Brain microvascular endothelial cell (primary cell): ENCODE data around the gene AXDND1.
A peak's percentile ranks its signal among the peaks of the same experiment; 100 is the strongest.

ENCODE experiments used
- DNase-seq: peaks from one replicate; pipeline ENCODE4 v3.0.0-alpha.2; 2020
- H3K27ac ChIP-seq: fragments of 250-450 bp; sonication (Bioruptor Pico); 2 replicates; pipeline ENCODE4 v1.5.1; 2020; ENCODE audit warnings: mild to moderate bottlenecking, moderate library complexity
- H3K27me3 ChIP-seq: fragments of 250-450 bp; sonication (Bioruptor Pico); replicated peaks from 2 replicates; pipeline ENCODE4 v1.5.1; 2020; ENCODE audit warnings: mild to moderate bottlenecking
- H3K36me3 ChIP-seq: fragments of 250-450 bp; sonication (Bioruptor Pico); replicated peaks from 2 replicates; pipeline ENCODE4 v1.5.1; 2020; ENCODE audit warnings: mild to moderate bottlenecking
- H3K4me3 ChIP-seq: 2 replicates; pipeline ENCODE4 v1.5.1; 2011; ENCODE audit warnings: low read depth, mild to moderate bottlenecking, control low read depth, low read length, moderate library complexity
- in situ Hi-C: cut with HindIII; loops from 2 replicates; pipeline ENCODE4 v1.10.0; 2017; ENCODE audit warnings: low sequenced_read_pairs, low pct_ligation_motif_present
- TF ChIP-seq, protein P1 (sequence below): IDR thresholded peaks from 2 replicates; pipeline ENCODE4 v1.5.1; 2011; ENCODE audit warnings: low read depth, mild to moderate bottlenecking, moderate library complexity, low read length, control low read depth, inconsistent platforms; ENCODE audit errors: missing control alignments

AXDND1 gene, protein sequence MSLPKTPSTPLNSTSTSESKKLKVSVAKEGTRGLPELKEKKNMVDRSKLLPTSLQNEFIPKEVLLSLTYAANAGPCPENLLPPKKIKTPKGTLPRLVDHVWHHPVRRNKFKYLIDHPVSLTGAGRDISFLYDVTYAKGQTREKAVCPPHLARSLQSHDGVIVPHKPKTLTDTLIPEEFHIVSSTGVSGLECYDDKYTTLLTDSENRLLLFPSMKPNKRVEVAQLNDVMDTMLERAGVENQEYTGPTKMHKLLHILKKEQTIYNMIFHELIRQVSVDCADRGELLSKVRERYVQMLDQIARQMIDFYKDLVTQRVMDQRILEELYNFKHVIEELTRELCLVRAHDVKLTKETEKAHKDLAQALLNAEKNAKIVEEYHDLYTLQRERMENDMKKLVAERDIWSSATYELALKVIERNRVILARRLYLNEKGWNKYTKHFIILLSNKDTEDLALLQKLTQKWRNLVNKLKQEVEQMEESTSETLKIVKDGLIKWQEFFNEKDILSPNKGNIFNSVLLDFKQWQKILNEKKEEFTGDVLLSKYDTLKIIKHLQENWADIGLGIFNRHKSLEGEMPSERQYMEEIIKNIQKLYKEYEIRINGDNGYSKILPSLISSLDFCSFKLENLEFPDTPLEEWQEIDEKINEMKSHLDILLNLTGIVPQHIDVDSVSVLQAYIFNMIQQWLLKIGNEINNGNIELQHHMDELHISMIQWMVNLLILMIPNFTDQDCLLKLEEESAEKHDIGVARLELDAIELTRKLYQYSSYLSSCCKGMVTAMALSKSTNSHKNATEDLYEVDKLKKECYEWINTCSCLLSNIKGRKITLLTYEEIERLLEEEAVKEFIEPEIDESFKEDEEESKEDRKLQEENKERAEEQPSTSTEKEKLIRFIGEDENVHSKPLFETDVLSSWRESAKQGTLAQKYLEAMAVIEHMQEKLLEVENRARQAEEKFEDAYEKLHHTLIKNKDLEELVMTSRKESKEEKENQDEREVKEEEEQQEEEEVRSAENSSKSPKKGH

DNA sequence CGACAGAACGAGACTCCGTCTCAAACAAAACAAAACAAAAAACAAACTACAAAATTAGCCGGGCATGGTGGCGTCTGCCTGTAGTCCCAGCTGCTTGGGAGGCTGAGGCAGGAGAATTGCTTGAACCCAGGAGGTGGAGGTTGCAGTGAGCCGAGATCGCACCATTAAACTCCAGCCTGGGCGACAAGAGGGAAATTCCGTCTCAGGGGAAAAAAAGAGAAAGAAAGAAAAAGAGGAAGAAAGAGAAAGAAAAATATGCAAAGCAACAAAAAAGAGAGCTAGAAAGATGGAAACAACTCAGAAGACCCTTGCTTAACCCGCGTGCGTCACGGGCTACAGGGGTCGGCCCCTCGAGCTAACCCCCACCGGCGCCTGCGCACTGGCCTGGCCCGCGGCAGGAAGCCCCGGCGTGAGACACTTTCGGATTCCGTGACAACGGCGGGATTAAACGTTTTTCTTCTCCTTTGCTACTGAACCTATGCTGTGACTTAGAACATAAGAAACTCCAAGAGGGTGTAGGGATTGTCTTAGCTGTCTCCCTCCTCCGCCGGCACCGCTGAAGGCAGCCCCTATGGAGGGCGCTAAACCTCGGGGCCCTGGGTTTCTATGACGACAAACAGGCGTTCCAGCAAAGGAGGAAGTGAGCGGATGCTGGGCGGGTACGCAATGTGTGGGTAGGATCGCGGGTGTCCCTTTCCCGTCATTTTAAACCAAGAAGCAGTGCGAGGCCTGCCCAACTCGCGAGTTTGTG is at the start of gene AXDND1:
Gene AXDND1 (plus strand): TSS at position 630 of the 751 bp plus-strand sequence. CDS start 539 bp downstream, outside the sequence.
- Histone ChIP-seq H3K36me3 (no peaks in the 10 kb centered on the region), H3K27ac (peak within 1 kb of the TSS; percentile 98), H3K4me3 (peak within 1 kb of the TSS; percentile 73), H3K27me3 (no peaks in the 10 kb centered on the region)
- in situ Hi-C loops = no loop called here
- DNase-seq = peak; percentile 90
- TF ChIP-seq, protein P1, sequence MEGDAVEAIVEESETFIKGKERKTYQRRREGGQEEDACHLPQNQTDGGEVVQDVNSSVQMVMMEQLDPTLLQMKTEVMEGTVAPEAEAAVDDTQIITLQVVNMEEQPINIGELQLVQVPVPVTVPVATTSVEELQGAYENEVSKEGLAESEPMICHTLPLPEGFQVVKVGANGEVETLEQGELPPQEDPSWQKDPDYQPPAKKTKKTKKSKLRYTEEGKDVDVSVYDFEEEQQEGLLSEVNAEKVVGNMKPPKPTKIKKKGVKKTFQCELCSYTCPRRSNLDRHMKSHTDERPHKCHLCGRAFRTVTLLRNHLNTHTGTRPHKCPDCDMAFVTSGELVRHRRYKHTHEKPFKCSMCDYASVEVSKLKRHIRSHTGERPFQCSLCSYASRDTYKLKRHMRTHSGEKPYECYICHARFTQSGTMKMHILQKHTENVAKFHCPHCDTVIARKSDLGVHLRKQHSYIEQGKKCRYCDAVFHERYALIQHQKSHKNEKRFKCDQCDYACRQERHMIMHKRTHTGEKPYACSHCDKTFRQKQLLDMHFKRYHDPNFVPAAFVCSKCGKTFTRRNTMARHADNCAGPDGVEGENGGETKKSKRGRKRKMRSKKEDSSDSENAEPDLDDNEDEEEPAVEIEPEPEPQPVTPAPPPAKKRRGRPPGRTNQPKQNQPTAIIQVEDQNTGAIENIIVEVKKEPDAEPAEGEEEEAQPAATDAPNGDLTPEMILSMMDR = no peak

DNA sequence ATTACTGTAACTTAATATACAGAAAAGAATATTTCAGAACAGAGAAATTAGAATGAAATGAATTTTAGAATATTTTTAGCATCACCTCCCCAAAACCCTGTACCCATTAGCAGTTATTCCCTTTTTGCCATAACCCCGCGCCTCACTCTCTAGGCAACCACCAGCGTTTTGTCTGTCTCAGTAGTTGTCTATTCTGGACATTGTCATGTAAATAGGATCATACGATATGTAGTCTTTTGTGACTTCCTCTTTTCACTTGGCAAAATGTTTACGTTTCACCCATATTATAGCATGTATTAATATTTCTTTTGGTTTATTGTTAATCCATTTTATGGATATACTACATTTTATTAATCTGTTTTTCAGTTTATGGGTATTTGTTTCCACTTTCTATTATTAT is 47.3 kb upstream of the AXDND1 start:
- DNase-seq = no peak
- Histone ChIP-seq H3K27me3 (no peaks in the 10 kb centered on the region), H3K36me3 (peaks cover 2% of the 10 kb centered on the region), H3K4me3 (no peak overlapping the region), H3K27ac (no peak overlapping the region)
- TF ChIP-seq, protein P1 = no peak
- in situ Hi-C loops = no loop called here

DNA sequence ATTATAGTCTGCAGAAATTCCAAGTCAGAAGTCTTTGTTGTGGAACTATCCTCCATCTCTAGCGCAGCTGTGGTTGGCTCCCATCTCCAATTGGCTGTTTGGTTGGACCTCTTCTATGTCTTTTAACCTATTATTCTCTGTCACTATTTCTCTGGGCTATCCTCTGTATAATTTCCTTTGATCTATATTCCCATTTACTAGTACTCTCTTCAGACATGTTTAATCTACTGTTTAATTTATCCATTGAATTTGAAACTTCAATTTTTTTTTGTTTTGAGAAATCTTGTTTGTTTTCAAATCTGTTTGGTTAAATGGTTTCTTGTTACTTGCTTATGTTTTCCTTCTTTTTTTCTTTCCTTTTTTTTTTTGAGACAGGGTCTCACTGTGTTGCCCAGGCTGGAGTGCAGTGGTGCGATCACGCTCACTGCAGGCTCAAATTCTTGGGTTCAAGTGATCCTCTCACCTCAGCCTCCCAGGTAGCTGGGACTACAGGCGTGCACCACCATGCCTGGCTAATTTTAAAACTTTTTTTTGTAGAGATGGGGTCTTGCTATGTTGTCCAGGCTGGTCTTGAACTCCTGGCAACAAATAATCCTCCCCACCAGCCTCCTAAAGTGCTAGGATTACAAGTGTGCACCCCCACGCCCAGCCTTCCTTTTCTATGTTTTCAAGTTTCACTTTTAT is 44.1 kb upstream of the AXDND1 start:
- in situ Hi-C loops = no loop called here
- TF ChIP-seq, protein P1 = no peak
- DNase-seq = no peak
- no peaks in the 10 kb centered on the region for H3K27me3 ChIP-seq
- H3K36me3 ChIP-seq = peaks cover 6% of the 10 kb centered on the region
- no peak overlapping the region for H3K4me3 ChIP-seq
- H3K27ac ChIP-seq = no peak overlapping the region

DNA sequence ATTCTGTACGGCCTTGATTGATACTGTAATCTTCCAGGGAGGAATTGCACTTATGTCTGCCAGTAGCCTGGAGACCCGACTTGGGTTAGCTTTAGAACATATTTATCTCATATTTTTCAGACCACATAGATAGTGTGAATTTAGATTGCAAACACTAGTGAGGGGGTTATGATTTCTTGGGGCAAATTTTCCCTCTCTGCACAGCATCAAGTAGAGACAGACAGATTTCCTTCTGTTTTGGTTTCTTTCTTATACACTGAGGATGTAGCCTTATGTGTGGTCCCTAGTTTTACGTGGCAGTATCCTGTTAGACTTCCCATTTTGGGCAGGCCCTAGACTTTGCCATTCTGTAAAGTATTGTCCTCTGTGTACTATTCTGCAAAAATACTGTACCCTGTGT is 43.2 kb upstream of the AXDND1 start:
- TF ChIP-seq, protein P1 = no peak
- Histone ChIP-seq H3K27ac (no peak overlapping the region), H3K36me3 (peaks cover 6% of the 10 kb centered on the region), H3K27me3 (no peaks in the 10 kb centered on the region), H3K4me3 (no peak overlapping the region)
- DNase-seq = no peak
- in situ Hi-C loops = no loop called here

DNA sequence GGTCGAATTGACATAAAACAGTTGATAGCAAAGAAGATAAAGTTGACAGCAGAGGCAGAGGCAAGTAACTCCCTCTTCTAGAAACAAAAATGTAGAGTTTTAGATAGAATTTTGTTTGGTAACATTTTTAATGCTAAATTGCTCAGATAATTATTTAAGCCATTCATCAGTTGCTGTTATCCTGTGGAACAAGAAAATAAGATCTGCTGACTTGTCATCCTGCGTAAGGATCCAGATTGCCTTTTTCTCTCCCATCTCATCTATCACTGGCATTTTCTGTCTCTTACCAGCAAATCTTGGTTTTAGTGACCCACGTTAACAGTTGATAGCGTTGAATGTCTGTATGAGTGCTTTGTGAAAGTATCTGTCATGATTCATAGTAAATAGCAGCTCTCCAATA is 42.3 kb upstream of the AXDND1 start:
- in situ Hi-C loops = no loop called here
- DNase-seq = no peak
- TF ChIP-seq, protein P1 = no peak
- Histone ChIP-seq H3K4me3 (no peak overlapping the region), H3K36me3 (peaks cover 3% of the 10 kb centered on the region), H3K27me3 (no peaks in the 10 kb centered on the region), H3K27ac (no peak overlapping the region)
